GM18909 (cell line): ENCODE data around the gene ZFYVE16.
"Not testable (repeated sequence)": the region's sequence is repeated elsewhere in the genome, so short reads cannot be mapped to it uniquely, and the experiment has no call there.

Experiments
- ATAC-seq: cut with Tn5 transposase; IDR thresholded peaks from one replicate; pipeline ENCODE4 v1.9.1; 2021; ENCODE audit warnings: mild to moderate bottlenecking; ENCODE audit not compliant: unreplicated experiment, poor library complexity

The ZFYVE16 gene

DNA sequence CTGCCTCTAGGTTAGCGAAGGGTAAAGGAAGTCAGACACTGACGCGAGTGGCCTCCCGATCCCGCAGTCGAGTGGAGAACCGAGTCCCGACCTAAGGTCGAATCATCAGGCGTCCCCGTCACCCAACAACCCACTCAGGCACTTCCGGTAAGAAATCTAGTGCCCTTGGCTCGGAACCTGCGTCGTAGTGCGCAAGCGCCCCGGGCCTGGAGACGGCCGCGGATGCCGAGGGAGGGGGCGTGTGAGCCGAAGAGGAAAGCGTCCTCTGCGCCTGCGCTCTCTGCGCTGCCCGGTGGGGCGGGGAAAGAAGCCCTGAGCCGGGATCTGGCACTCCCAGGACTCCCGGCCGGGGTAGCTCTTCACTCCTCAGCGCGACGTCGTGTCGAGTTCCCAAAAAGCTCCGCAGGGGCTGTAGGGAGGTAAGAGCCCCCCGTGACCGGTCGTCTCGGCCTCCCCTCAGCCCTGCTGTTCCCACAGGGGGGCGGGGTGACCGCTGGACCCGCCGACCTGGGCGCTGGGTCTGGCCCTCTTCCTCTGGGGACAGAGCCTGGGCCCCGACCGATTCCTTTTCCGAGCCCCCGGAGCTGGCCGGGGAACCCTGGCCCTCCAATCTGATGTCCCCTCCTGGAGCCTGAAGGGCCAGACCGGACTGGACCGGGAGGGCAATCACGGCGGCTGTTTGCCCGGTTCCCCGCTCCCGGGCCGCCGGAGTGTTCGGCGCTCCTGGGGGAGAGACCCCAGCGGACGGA is at the start of gene ZFYVE16:
Gene ZFYVE16, plus strand, starts transcription at position 330 of the 749 bp plus-strand sequence. CDS start 26,084 bp downstream, outside the sequence.
- ATAC-seq = peak; percentile 92

DNA sequence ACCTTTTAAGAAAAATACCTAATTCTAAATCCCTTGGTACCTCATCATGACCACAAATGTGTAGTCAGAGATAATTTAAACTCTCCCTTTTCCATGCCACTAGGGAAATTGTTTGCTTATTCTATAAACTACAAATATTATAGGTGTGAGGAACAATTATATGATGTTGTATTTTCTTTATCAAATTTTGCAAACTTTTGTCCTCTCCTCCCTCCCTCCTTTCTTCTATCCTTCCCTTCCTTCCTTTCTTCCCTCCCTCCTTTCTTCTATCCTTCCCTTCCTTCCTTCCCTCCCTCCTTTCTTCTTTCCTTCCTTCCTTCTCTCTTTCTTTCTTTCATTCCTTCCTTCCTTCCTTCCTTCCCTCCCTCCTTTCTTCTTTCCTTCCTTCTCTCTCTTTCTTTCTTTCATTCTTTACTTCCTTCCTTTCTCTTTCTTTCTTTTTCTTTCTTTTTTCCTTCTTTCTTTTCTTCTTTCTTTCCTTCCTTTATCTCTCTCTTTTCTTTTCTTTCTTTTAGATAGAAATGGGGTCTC is 46.9 kb upstream of the ZFYVE16 start:
- ATAC-seq = no peak

DNA sequence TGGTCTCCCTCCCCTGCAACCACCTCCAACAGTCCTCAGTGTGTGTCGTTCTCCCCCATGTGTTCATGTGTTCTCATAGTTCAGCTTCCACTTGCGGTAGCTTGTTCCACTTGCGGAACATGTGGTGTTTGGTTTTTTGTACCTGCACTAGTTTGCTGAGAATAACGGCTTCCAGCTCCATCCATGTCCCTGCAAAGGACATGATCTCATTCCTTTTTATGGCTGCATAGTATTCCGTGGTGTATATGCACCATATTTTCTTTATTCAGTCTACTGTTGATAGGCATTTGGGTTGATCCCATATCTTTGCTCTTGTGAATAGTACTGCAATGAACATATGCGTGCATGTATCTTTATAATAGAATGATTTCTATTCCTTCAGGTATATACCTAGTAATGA is 43.0 kb upstream of the ZFYVE16 start:
- no peak for ATAC-seq

DNA sequence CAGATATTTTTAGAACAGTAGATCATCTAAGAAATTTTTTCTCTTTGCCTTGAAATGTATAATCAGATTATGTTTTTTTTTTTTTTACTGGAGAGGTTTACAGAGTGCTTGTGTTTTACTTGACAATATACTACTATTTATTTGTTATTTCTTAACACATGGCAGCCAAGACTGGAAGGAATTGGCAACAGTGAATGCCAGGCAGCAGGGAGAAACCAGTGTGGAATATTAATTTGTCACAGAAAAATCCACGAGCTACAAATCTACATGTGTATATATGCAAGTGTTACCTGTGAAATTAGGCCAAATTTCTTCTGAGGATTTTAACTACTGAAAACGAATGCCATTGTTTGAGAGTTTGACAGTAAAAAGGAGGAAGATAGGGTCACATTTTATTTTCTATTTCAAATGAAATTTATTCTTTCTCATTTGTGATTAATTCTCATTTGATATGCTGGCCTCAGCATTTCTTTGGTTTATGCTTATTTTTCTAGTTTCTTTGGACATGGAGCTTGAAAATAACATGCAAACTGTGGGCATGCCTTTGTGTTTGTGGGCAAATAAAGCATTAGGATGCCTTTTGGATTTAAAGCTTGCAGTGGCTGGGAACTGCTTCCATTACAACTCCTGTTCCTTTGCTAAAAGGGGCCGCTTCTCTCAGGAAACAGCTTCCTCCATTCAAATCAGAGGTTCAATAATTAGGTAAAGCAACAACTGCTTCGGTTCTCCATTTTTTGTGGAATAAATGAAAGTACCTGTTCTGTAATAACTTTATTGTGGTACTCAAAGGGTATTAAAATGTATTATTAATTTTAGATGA is 39.0 kb upstream of the ZFYVE16 start:
- ATAC-seq = no peak

DNA sequence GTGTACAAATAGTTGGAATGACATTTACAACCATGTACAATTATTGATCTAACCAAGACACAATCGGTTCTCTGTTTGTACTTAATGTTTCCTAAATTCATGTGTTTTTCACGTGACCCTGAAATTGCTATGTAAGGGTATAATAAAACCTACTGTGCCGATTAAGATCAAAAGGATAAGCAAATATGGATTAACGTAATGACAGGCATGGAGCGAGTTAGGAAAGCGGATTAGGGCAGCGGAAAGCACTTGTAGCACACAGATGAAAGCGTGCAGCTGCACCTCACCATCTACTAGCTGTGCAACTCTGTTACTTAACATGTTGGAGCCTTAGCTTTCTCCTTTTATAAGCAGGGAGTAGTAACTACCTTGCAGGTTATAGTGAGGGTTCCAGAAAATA is 38.3 kb upstream of the ZFYVE16 start:
- ATAC-seq = no peak

DNA sequence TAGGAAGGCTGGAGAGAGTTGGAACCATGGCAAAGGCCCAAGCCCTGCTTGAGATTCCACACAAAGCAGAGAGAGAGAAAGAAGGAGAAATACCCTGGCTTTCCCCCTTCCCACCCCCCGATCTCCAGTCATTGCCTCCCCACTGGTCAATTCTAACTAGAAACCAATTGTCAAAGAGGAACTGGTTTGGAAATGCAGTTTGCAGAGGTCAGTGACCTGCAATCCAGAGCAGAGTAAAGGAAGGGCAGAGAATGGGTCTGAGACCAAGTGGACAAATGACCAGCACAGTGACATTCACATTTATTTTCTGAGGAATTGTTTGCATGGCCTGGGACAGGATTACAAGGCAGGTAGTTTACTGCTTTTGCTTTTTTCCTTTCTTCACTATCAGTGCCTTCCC is 37.5 kb upstream of the ZFYVE16 start:
- ATAC-seq = no peak

DNA sequence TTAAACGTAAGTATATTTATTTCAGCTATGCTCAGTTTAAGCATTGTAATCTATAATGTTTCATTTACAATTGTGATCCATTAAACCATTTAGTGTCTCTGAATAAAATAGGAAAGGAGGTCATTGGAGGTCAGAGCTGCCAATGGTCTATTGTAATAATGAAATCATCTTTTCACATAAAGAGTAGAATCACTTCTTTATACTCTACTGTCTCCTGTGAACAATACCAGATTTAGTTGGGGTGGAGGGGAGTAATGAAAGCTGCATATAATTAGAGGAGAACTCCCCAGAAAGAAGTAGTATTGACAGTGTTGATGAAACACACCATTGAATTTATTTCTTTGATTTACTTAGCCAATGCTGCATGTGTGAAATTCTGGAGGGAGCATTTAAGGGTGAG is 35.1 kb upstream of the ZFYVE16 start:
- no peak for ATAC-seq

DNA sequence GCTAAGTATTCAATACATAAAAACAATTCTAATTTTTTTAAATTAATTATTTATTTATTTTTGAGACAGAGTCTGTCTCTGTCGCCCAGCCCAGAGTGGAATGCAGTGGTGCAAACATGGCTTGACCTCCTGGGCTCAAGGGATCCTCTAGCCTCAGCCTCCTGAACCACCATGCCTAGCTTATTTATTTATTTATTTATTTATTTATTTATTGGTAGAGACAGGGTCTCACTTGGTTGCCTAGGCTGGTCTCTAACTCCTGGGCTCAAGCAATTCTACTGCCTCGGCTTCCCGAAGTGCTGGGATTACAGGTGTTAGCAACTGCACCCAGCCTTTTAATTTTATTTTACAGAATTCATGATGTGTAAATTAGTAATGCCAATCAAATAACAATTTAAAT is 33.7 kb upstream of the ZFYVE16 start:
- no peak for ATAC-seq

DNA sequence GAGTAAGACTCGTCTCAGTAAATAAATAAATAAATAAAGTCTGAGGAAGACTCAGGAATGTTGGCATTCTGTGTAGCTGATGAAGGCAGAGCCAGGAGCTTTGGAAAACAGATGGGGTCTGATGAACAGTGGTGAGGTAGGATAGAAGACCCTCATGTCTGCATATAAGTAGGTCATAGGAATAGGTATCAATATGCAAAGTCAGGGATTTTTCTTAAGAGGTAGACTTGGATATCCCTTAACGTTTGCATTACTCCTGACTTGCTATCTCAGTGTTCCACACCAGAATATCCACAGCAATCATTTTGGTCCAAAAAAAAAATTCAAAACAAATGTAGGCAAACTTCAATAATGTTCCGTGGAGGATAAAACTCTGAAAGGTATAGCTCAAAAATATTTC is 31.3 kb upstream of the ZFYVE16 start:
- ATAC-seq = no peak

DNA sequence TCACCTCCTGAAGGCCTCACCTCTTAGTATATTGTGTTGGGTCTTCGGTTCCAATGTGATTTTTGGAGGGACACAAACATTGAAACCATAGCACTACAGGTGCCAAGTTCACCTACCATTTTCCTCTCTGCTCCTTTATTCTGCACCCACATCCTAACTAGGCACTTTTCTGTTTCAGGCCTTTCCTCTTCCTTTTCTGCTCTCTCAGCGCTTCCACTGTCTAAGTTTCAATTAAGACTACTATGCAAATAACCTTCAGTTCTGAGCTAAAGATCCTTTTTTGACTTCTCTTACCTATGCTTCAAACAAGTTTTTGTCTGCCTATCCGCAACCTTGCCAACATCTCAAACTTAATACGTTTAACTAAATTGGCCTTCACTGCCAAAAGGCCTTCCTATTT is 25.4 kb upstream of the ZFYVE16 start:
- ATAC-seq = no peak

DNA sequence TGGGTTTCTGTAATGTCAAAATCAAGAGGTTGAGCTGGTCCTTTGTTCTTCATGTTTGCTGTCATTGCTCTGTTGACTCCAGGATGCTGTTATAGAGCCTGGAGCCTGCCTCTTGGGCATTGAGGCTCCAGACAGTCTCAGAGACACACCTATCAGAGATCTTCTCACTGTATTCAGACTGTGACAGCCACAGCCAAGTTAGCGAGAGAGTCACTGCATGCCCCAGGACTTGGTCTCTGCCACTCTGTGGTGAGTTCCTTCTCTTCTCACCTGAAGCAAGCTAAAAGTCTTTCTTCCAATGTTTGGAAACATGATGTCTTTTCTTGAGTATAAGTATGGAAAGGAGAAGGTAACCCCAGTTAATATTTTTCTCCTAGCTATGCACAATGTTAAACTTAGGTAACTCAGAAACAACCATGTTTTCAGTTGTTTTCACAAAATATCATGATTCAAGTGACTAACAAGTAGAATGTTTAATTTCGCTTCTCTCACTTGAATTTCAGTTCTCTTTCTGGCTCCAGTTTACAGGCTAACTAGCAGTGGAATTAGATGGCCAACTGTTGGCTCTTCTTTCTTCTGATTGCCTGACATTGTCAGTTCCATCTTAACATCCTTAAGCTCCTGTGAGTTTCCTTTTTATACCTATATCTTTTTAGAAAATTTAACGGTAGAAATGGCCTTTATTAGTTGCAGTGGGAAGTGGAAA is 20.6 kb upstream of the ZFYVE16 start:
- ATAC-seq = no peak

DNA sequence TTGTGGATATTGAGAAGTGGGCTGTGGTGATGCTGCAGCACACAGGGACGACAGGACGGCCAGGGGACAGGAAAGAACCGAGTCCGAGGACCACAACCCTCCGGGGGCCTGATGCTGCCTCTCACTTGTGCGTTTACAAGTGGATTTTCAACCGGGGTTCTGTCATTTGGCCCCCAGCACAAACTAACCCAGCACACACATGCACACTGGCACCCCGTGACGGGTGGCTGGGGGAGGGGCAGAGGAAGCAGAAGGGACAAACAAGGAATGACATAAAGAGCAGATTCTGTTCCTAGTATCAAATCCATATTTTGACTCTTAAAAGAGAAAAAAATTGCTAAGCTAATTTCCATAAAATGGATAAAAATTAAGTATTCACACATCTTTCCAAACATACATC is 18.3 kb upstream of the ZFYVE16 start:
- no peak for ATAC-seq

DNA sequence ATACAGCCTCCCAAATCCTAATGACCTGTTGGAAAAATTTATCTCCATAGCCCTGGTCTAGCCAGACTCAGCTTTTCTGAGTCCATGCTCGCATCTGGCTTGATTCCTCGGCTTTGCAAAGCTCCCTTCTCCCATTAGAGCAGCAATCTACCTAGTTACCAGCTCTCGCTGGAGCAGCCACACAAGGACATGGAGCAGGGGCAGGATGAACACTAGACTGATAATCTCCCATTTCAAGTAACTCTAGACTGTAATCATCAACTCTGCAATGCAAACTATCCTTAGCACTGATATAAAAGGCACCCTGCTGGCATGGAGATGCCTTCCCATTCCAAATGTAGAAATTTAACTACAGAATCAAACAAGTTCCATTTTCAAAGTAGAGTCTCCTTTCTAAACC is 17.5 kb upstream of the ZFYVE16 start:
- ATAC-seq = not testable (repeated sequence)

DNA sequence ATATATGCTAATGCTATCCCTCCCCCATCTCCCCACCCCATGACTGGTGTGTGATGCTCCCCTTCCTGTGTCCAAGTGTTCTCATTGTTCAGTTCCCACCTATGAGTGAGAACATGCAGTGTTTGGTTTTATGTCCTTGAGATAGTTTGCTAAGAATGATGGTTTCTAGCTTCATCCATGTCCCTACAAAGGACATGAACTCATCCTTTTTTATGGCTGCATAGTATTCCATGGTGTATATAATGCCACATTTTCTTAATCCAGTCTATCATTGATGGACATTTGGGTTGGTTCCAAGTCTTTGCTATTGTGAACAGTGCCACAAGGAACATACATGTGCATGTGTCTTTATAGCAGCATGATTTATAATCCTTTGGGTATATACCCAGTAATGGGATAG is 16.6 kb upstream of the ZFYVE16 start:
- ATAC-seq = not testable (repeated sequence)

DNA sequence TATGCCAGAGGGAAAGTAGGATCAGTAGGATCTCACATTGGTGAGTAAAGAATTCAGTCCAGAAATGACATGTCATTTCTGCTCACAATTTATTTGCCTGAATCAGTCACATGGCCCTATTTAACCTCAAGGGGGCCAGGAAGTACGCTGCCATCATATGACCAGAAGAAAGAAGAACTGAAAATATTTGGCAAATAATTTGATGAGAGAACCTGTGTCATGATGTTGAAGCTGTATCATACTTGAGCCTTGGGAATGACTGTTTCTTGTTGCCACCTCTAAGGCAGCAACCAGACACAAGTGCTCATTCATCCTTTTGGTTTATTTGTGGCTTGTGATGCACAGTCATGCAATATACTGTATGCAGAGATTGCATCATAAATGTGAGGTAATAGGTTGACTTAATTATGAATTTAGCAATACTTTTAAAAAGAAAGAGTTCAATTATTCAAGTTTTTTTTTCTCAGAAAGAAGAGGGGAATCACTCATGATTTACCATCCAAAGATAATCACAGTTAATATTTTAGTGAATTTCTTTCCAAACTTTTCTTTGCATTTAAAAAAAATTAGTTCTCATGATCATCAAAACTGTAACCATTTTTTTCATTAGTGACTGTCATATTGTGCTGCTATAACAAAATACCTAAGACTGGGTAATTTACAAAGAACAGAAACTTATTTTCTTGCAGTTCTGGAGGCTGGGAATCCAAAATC is 8.2 kb upstream of the ZFYVE16 start:
- ATAC-seq = peak; percentile 95

DNA sequence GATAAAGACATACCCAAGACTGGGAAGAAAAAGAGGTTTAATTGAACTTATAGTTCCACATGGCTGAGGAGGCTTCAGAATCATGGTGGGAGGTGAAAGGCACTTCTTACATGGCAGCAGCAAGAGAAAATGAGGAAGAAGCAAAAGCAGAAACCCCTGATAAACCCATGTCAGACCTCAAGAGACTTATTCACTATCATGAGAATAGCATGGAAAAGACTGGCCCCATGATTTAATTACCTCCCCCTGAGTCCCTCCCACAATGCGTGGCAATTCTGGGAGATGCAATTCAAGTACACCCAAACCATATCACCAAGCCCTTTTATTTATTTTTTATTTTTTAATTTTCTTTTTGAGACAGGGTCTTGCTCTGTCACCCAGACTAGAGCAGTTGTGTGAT is 7.5 kb upstream of the ZFYVE16 start:
- not testable (repeated sequence) for ATAC-seq

DNA sequence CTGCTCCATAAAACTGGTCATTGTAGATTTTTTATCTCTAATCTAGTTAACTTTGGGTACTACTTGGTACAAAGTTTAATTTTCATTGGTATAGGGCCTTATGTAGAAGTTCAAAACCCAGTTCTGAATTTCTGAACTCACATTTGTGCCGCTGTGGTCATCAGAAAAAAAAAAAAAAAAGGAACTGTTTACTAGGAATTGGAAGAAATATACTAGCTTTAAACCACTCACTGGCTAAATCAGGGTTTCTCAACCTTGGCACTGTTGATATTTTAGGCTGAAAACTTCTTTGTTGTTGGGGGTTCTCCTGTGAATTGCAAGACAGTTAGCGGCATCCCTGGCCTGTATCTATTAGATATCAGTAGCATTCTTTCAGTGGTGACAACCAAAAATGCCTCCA is 4.1 kb upstream of the ZFYVE16 start:
- ATAC-seq = no peak

DNA sequence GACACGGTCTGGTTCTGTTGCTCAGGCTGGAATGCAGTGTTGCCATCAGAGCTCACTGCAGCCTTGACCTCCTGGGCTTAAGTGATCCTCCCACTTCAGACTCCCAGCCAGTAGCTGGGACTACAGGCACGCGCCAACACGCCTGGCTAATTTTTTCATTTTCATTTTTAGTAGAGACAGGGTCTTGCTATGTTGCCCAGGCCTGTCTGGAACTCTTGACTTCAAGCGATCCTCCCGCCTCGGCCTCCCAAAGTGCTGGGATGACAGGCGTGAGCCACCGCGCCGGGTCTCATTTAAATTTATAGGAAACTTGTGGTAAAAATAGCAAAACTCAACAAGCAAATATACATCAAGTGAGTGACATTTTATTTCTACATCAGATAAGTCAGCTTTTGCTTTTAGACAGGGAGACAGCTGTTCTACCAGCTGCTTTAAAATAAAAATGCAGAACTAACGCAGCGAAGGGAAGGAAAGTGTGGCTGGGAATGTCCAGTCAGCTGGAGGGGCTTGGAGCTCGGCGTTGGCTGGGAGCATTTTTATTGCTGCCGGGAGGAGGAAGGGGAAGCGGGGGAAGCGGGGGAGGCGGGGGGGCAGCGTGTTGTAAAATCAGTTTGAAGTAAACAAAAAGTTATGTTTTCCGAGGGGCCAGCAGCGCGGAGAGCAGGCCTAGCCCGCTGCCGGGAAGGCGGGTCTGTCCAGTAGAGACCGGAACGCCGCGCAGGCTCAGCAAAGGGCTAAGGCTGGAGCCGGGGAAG is 707 bp upstream of the ZFYVE16 start:
- no peak for ATAC-seq
